ENCODE results near the gene COA1. TPM values are rescaled to one million over a fixed set of nuclear protein-coding genes. Genes with fewer than 3 reads are reported as not detected.
"Not testable (repeated sequence)": the region's sequence is repeated elsewhere in the genome, so short reads cannot be mapped to it uniquely, and the experiment has no call there.

The COA1 gene
- polyA plus RNA-seq, 3 donors: 62.5 to 75.0 (median 74.5) TPM

GRCh38 chr7:43731494-43731893 is 2.2 kb upstream of the COA1 start:
- DNase-seq (ENCODE audit: low read depth in 3 of 3, low spot score in 2 of 3): not testable (repeated sequence)

GRCh38 chr7:43729924-43730248 is 563 bp upstream of the COA1 start:
- DNase-seq (ENCODE audit: low read depth in 3 of 3, low spot score in 2 of 3): no peak

GRCh38 chr7:43727494-43727893 is 1.8 kb downstream of the COA1 start:
- no peak for DNase-seq (ENCODE audit: low read depth in 3 of 3, low spot score in 2 of 3)

GRCh38 chr7:43727003-43727402 is 2.3 kb downstream of the COA1 start:
- DNase-seq (ENCODE audit: low read depth in 3 of 3, low spot score in 2 of 3): no peak

GRCh38 chr7:43726466-43726865 is 2.9 kb downstream of the COA1 start:
- no peak for DNase-seq (ENCODE audit: low read depth in 3 of 3, low spot score in 2 of 3)

GRCh38 chr7:43725251-43725650 is 4.1 kb downstream of the COA1 start:
- no peak for DNase-seq (ENCODE audit: low read depth in 3 of 3, low spot score in 2 of 3)

GRCh38 chr7:43723007-43723341 is 6.3 kb downstream of the COA1 start:
- no peak for DNase-seq (ENCODE audit: low read depth in 3 of 3, low spot score in 2 of 3)

- DNase-seq (ENCODE audit: low read depth in 3 of 3, low spot score in 2 of 3): no peak
Measured at GRCh38 chr7:43721193-43721806, 8.0 kb downstream of the COA1 start.

- DNase-seq (ENCODE audit: low read depth in 3 of 3, low spot score in 2 of 3): no peak
Measured at GRCh38 chr7:43716598-43716997, 12.7 kb downstream of the COA1 start.

GRCh38 chr7:43715966-43716365 is 13.4 kb downstream of the COA1 start:
- not testable (repeated sequence) for DNase-seq (ENCODE audit: low read depth in 3 of 3, low spot score in 2 of 3)

GRCh38 chr7:43711503-43711902 is 17.8 kb downstream of the COA1 start:
- no peak for DNase-seq (ENCODE audit: low read depth in 3 of 3, low spot score in 2 of 3)

GRCh38 chr7:43708055-43708454 is 21.3 kb downstream of the COA1 start:
- DNase-seq (ENCODE audit: low read depth in 3 of 3, low spot score in 2 of 3): not testable (repeated sequence)

GRCh38 chr7:43703573-43703972 is 25.8 kb downstream of the COA1 start:
- no peak for DNase-seq (ENCODE audit: low read depth in 3 of 3, low spot score in 2 of 3)

- no peak for DNase-seq (ENCODE audit: low read depth in 3 of 3, low spot score in 2 of 3)
Measured at GRCh38 chr7:43702974-43703373, 26.3 kb downstream of the COA1 start.

- DNase-seq (ENCODE audit: low read depth in 3 of 3, low spot score in 2 of 3): no peak
Measured at GRCh38 chr7:43701929-43702328, 27.4 kb downstream of the COA1 start.

GRCh38 chr7:43701500-43701854 is 27.8 kb downstream of the COA1 start:
- DNase-seq (ENCODE audit: low read depth in 3 of 3, low spot score in 2 of 3): no peak

GRCh38 chr7:43700646-43701499 is 28.4 kb downstream of the COA1 start:
- DNase-seq (ENCODE audit: low read depth in 3 of 3, low spot score in 2 of 3): no peak

- DNase-seq (ENCODE audit: low read depth in 3 of 3, low spot score in 2 of 3): peak in 2 of 3 donors; percentile 16 to 29
Measured at GRCh38 chr7:43700059-43700501, 29.2 kb downstream of the COA1 start.

GRCh38 chr7:43698460-43699255 is 30.7 kb downstream of the COA1 start:
- DNase-seq (ENCODE audit: low read depth in 3 of 3, low spot score in 2 of 3): no peak

GRCh38 chr7:43697690-43698089 is 31.6 kb downstream of the COA1 start:
- no peak for DNase-seq (ENCODE audit: low read depth in 3 of 3, low spot score in 2 of 3)

GRCh38 chr7:43695365-43695764 is 34.0 kb downstream of the COA1 start:
- DNase-seq (ENCODE audit: low read depth in 3 of 3, low spot score in 2 of 3): no peak

- DNase-seq (ENCODE audit: low read depth in 3 of 3, low spot score in 2 of 3): no peak
Measured at GRCh38 chr7:43694399-43694748, 34.9 kb downstream of the COA1 start.
